IMR-90 (cell line): ENCODE measurements around the gene SF3A1.

Experiments
- POLR2A ChIP-seq: IDR thresholded peaks from 2 replicates; pipeline ENCODE4 v1.6.1; 2012; ENCODE audit warnings: mild to moderate bottlenecking, low read depth, low read length
- RAD21 ChIP-seq: IDR thresholded peaks from 2 replicates; pipeline ENCODE4 v1.6.1; 2012; ENCODE audit warnings: low read length, improper control_type of control experiment
- RCOR1 ChIP-seq: IDR thresholded peaks from 2 replicates; pipeline ENCODE4 v1.6.1; 2012; ENCODE audit warnings: mild to moderate bottlenecking, low read length, improper control_type of control experiment; ENCODE audit not compliant: insufficient replicate concordance
- TF ChIP-seq, protein P1 (sequence below): conservative IDR thresholded peaks from 2 replicates; pipeline ENCODE4 v1.5.1; 2012; ENCODE audit warnings: mild to moderate bottlenecking, low read depth, low read length, improper control_type of control experiment

DNA sequence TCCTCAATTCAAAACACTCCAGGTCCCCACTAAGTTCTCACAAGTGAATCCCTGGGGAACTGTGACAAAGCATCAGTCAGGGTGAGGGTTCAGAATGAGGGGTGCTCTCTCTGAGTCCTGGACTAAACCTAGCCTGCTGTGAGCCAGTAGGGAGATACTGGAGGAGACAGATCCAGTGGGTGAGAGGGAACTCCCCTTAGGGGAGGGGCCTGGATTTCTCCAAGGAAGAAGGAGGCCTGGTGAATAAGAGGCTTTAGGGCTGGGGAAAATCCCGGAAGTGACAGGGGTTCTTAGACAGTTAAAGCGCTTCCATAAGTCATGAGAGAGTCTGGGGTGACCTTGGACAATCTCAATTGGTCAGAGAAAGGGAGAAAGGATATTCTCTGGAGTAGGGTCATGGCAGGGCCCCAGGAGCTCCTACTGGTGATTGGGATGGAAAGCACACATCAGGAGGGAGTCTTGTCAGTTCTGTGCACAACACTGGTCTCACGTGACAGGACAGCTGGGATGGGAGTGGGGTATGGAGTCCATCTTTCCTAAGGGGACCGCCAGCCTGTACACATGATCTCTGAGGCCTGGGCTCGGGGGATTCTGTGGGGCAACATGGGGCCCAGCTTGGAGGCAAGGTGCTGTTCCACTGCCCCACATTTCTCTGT, 31.5 kb downstream of the SF3A1 start:
- peak; percentile 60; the same call in 1 of the 2 replicates for TF ChIP-seq POLR2A
- TF ChIP-seq, protein P1, sequence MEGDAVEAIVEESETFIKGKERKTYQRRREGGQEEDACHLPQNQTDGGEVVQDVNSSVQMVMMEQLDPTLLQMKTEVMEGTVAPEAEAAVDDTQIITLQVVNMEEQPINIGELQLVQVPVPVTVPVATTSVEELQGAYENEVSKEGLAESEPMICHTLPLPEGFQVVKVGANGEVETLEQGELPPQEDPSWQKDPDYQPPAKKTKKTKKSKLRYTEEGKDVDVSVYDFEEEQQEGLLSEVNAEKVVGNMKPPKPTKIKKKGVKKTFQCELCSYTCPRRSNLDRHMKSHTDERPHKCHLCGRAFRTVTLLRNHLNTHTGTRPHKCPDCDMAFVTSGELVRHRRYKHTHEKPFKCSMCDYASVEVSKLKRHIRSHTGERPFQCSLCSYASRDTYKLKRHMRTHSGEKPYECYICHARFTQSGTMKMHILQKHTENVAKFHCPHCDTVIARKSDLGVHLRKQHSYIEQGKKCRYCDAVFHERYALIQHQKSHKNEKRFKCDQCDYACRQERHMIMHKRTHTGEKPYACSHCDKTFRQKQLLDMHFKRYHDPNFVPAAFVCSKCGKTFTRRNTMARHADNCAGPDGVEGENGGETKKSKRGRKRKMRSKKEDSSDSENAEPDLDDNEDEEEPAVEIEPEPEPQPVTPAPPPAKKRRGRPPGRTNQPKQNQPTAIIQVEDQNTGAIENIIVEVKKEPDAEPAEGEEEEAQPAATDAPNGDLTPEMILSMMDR, result no peak
- TF ChIP-seq RCOR1, result no peak
- peak; percentile 16; the same call in 1 of the 2 replicates for TF ChIP-seq RAD21
